Measurements from ENCODE around the gene CTDSPL2. TPM values are rescaled to one million over a fixed set of nuclear protein-coding genes. Genes with fewer than 3 reads are reported as not detected.
A peak's percentile ranks its signal among the peaks of the same experiment; 100 is the strongest.

Gene CTDSPL2
- total and polyA plus RNA-seq, 10 of the 15 experiments (the other 5 are each of a cell fraction or from before 2014, with no cell fraction given), result 10.7 to 77.1 (median 44.9) TPM

- TF ChIP-seq NFYB (IDR thresholded peaks at IDR 0.05; ENCODE audit: insufficient read depth, low read depth, low read length), result no peak
- TF ChIP-seq SPI1 (IDR thresholded peaks at IDR 0.05; ENCODE audit: borderline replicate concordance, insufficient read depth, low read depth, low read length), result no peak
Observed at GRCh38 chr15:44541282-44541958, 114.0 kb downstream of the CTDSPL2 start (continued).

- no peak for FAIRE-seq
- H3K9me3 ChIP-seq (replicated peaks; ENCODE audit: control insufficient read depth, insufficient read depth, low read length), result no peaks in the 10 kb centered on the region
- no peak overlapping the region for H3K9ac ChIP-seq (ENCODE audit: control insufficient read depth, insufficient read depth, low read length)
- BruUV-seq (replicated peaks), result no TSS peak
- POLR2A ChIA-PET, result interaction anchor here (1.3 to 1.7 kb wide), 2 partner anchors 120 to 186 kb away, joined by 4 to 12 read pairs; partner anchors contain the start of gene SPG11
- no peak overlapping the region for H3K27ac ChIP-seq (ENCODE audit: control insufficient read depth, insufficient read depth)
- peaks cover 81% of the 10 kb centered on the region for H3K79me2 ChIP-seq (ENCODE audit: control insufficient read depth, insufficient read depth, low read length)
- TF ChIP-seq ZSCAN29 (IDR thresholded peaks at IDR 0.05), result no peak
- 0 out of 2 replicates have a peak, but pooled peaks have one; percentile 23 for TF ChIP-seq ZBTB11 (CRISPR knock-in tag; IDR thresholded peaks at IDR 0.05)
- RAD21 ChIA-PET (ENCODE audit: unreplicated experiment), result interaction anchor here (0.9 kb wide), 2 partner anchors 195 to 233 kb away, joined by 3 read pairs; no protein-coding TSS in a partner anchor
- peaks cover 7% of the 10 kb centered on the region for H3K4me1 ChIP-seq (ENCODE audit: control insufficient read depth, insufficient read depth, low read length)
- H4K20me1 ChIP-seq (ENCODE audit: control insufficient read depth, insufficient read depth), result no peaks in the 10 kb centered on the region
- no peak for ATAC-seq
- no peak overlapping the region for H2AFZ ChIP-seq (ENCODE audit: control insufficient read depth, low read depth, low read length)
- intact Hi-C loops (cut with micrococcal nuclease; ENCODE audit: unreplicated experiment), result no loop called here
- CTCF ChIA-PET, result interaction anchor here (0.7 to 1.7 kb wide), 5 partner anchors 9 to 196 kb away, joined by 3 to 6 read pairs (median 3); no protein-coding TSS in a partner anchor
- H3K36me3 ChIP-seq (ENCODE audit: control insufficient read depth in 2 of 2, insufficient read depth in 2 of 2, low read length in 1 of 2), result no peaks in the 10 kb centered on the region; a peak in 1 of 4 replicates
- in situ Hi-C loops (cut with MboI), result no loop called here
- peak overlapping the region; percentile 25; the same call in 1 of the 2 replicates for H3K4me2 ChIP-seq (ENCODE audit: control insufficient read depth, insufficient read depth)
- no peak overlapping the region for H3K4me3 ChIP-seq
- DNase-seq (ENCODE audit: low read depth, low spot score), result no peak
- H3K27me3 ChIP-seq (replicated peaks in 1 of 2; ENCODE audit: control insufficient read depth in 2 of 2, insufficient read depth in 2 of 2, low read length in 1 of 2), result no peaks in the 10 kb centered on the region
- SMC1A ChIA-PET (ENCODE audit: uncharacterized antibody, unreplicated experiment), result interaction anchor here (0.8 to 1.6 kb wide), 5 partner anchors 10 to 118 kb away, joined by 3 to 4 read pairs (median 3); no protein-coding TSS in a partner anchor
Observed at GRCh38 chr15:44542596-44542995, 115.2 kb downstream of the CTDSPL2 start.

All from GM12878 (cell line).